ENCODE measurements around the gene ZBTB32.
"Not testable (repeated sequence)": the region's sequence is repeated elsewhere in the genome, so short reads cannot be mapped to it uniquely, and the experiment has no call there.

Gene ZBTB32

DNA sequence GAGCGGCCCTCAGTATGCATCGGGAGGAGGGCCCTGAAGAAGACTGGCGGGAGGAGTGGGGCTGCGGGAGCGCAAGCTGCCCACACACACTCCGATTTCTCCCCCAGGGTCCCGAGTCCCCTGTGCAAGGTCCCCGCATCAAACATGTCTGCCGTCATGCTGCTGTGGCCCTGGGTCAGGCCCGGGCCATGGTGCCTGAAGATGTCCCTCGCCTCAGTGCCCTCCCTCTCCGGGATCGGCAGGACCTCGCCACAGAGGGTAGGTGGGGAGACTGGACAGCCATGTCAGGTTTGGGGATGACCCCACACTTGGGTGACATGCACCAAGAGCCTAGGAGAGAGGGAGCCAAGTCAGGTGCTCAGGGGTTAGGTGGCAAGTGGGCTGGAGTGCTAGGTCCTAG is 18.1 kb downstream of the ZBTB32 start:
- no peak for DNase-seq

DNA sequence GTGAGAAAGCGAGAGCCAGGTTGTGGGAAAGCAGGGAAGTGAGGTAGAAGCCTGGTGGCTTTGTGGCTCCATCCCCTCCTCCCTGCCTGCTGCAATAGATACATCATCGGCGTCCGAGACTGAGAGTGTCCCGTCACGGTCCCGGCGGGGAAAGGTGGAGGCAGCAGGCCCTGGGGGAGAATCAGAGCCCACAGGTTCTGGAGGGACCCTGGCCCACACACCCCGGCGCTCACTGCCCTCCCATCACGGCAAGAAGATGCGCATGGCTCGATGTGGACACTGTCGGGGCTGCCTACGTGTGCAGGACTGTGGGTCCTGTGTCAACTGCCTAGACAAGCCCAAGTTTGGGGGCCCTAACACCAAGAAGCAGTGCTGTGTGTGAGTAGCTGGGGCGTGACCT is 18.5 kb downstream of the ZBTB32 start:
- DNase-seq = no peak

DNA sequence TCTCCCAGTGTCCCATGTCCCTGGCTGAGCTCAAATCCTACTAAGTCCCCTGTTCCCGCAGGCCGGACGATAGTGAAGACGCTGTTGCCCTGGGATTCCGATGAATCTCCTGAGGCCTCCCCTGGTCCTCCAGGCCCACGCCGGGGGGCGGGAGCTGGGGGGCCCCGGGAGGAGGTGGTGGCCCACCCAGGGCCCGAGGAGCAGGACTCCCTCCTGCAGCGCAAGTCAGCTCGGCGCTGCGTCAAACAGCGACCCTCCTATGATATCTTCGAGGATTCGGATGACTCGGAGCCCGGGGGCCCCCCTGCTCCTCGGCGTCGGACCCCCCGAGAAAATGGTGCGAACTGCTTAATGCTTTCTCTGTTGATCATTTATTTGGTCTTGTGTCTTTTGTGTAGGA is 19.3 kb downstream of the ZBTB32 start:
- no peak for DNase-seq

DNA sequence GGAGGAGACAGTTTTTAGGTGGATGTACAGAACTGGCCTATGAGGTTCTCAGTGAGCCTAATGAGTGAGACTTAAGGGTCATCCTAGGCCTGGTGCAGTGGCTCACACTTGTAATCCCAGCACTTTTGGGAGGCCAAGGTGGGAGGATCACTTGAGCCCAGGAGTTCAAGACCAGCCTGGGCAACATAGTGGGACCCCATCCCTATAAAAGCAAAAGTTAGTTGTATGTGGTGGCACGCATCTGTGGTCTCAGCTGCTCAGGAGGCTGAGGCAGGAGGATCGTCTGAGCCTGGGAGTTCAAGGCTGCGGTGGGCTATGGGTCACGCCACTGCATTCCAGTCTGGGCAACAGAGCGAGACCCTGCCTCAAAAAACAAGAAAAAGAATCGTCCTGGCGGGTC is 19.8 kb downstream of the ZBTB32 start:
- DNase-seq = not testable (repeated sequence)

DNA sequence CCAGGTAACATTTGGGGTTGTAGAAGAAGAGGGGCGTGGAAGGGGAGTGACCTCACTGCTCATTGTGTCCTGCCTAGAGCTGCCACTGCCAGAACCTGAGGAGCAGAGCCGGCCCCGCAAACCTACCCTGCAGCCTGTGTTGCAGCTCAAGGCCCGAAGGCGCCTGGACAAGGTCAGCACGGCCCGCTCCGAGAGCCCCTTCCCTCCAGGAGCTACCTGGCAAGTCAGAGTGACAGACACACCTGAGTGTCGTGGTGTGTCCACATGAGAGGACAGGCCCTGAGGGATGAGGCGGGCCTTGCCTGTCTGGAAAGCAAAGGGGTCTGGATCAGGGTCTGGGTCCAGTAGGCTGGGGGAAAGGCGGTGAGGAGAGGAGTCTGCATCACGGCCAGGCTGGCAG is 20.2 kb downstream of the ZBTB32 start:
- no peak for DNase-seq

DNA sequence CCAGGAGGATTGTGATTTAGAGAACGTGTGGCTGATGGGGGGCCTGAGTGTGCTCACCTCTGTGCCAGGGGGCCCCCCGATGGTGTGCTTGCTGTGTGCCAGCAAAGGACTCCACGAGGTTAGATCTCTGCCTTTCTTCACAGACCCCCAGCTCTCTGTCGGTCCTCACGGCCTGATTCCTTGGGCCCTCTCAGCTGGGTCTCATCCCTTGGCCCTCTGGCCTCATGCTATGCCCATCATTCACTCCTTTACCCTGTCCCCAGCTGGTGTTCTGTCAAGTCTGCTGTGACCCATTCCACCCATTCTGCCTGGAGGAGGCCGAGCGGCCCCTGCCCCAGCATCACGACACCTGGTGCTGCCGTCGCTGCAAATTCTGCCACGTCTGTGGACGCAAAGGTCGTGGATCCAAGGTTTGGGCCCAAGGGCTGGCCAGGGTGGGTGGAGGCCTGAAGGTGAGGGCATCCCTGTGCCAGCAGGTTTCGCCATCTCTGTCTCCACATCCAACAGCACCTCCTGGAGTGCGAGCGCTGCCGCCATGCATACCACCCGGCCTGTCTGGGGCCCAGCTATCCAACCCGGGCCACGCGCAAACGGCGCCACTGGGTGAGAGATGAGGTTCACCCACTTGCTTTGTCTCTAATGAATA is 21.0 kb downstream of the ZBTB32 start:
- DNase-seq = no peak

DNA sequence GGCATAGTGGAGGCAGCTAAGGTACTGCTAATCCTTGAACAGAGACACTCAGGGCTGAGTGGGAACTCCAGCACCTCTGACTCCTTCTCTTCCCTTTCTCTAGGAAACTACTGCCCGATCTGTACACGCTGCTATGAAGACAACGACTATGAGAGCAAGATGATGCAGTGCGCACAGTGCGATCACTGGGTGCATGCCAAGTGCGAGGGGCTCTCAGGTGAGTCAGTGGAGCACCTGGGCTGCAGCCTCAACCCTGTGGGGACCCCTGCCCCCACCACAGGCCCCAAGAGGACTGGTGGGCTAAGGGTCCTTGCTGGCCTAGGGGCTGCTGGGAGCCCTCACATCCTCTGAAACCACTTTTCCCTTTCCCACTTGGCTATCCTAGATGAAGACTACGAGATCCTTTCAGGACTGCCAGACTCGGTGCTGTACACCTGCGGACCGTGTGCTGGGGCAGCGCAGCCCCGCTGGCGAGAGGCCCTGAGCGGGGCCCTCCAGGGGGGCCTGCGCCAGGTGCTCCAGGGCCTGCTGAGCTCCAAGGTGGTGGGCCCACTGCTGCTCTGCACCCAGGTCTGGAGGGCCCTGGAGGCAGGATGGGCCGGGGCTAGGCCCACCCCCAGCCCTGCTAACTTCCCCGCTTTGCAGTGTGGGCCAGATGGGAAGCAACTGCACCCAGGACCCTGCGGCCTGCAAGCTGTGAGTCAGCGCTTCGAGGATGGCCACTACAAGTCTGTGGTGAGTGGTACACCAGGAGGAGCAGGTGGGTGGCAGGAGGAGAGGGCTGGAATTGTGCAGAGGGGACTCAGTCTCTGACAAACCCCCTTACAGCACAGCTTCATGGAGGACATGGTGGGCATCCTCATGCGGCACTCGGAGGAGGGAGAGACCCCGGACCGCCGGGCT is 22.9 kb downstream of the ZBTB32 start:
- DNase-seq = no peak

DNA sequence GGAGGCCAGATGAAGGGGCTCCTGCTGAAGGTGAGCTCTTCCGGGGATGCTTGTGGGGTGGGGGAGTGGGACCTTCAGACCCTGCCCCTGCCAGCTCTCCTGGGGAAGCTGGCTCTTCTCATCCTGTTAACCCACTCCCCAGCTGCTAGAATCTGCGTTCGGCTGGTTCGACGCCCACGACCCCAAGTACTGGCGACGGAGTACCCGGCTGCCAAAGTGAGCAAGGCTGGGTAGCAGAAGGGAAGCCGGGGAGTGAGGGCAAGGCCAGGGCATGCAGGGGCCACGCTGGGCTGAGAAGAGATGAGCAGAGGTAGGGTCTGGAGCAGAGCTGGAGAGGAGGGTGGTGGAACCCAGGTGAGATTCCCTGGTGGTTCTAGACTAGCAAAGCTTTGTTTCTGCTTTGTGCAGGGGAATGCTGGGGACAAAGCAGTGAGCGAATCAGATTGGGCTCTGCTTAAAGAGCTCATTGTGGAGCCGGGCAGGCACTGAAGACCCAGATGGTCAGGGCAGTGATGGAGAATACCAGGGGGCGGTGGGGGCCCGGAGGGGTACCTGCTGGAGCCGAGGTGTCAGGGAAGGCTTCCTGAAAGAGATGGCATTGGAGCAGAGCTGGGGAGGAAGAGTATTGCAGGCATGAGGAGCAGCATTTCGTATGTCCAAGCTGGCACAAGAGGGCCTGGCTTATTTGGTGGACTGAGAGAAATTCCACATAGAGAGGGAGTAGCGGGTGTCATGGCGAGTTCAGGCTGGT is 23.8 kb downstream of the ZBTB32 start:
- DNase-seq = no peak

DNA sequence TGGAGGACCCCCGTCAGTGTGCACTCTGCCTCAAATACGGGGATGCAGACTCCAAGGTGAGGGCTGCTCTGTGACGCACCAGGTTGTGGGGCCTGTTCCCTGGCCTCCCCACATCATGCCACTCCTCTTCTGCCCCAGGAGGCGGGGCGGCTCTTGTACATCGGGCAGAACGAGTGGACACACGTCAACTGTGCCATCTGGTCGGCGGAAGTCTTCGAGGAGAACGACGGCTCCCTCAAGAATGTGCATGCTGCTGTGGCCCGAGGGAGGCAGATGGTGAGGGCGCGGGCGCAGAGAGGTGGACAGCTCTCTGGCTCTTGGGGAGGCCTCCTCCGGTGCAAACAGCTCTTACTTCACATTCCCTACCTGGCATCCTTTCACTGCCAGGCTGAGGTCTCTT is 24.7 kb downstream of the ZBTB32 start:
- DNase-seq = no peak

DNA sequence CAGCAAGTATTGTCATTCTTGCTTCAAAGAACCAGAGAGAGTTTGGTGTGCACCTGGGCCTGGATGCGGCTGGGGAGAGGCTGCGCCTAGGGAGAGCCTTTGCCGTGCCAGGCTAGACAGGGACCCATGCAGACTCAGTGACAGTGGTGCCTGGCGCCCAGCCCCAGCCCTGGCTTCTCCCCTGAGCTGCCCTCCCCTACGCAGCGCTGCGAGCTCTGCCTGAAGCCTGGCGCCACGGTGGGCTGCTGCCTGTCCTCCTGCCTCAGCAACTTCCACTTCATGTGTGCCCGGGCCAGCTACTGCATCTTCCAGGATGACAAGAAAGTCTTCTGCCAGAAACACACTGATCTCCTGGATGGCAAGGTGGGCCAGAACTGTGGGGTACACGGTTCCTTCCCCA is 25.4 kb downstream of the ZBTB32 start:
- DNase-seq = no peak

DNA sequence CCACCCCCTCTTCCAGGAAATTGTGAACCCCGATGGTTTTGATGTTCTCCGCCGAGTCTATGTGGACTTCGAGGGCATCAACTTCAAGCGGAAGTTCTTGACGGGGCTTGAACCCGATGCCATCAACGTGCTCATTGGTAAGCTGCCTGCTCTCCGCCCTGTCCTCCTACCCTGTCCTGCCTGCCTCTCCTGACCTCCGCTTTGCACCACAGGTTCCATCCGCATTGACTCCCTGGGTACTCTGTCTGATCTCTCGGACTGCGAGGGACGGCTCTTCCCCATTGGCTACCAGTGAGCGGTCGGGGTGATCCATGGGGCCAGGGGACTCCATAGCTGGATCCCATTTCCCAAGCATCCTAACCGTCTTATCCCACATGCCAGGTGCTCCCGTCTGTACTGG is 26.0 kb downstream of the ZBTB32 start:
- DNase-seq = no peak

DNA sequence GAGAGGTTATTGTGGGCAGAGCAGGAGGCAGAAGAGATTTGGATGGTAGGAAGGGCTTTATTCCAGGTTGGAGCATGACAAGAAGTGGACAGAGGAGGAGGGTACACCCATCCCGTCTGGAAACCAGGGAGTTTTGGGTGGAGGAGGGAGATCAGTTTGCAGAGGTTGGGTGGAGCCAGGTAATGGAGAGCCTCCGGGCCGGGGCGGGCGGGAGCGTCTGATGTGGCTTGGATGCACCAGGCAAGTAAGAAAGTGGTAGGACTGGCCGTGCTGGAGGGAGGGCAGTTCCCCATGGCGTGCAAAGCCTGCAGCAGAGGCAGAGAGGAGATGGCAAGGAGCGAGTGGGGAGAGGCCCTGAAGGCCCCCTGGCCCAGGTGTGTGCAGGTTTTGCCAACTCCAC is 27.0 kb downstream of the ZBTB32 start:
- no peak for DNase-seq

DNA sequence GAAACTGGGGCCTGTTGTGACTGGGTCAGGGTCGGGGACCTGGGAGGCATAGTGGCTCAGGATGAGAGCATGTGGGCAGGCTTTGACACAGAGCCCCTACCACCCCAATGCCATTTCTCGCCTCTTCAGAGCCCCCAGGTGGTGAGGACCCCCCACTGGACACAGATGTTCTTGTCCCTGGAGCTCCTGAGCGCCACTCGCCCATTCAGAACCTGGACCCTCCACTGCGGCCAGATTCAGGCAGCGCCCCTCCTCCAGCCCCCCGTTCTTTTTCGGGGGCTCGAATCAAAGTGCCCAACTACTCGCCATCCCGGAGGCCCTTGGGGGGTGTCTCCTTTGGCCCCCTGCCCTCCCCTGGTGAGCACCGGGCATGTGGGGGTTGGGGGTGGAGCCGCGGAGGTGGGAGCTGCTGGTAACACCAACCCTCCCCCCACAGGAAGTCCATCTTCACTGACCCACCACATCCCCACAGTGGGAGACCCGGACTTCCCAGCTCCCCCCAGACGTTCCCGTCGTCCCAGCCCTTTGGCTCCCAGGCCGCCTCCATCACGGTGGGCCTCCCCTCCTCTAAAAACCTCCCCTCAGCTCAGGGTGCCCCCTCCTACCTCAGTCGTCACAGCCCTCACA is 27.5 kb downstream of the ZBTB32 start:
- no peak for DNase-seq

DNA sequence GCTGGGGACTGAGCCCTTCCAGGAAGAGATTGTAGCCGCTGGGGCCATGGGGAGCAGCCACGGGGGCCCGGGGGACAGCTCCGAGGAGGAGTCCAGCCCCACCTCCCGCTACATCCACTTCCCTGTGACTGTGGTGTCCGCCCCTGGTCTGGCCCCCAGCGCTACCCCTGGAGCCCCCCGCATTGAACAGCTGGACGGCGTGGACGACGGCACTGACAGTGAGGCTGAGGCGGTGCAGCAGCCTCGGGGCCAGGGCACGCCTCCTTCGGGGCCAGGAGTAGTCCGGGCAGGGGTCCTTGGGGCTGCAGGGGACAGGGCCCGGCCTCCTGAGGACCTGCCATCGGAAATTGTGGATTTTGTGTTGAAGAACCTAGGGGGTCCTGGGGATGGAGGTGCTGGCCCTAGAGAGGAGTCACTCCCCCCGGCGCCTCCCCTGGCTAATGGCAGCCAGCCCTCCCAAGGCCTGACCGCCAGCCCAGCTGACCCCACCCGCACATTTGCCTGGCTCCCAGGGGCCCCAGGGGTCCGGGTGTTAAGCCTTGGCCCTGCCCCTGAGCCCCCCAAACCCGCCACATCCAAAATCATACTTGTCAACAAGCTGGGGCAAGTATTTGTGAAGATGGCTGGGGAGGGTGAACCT is 28.3 kb downstream of the ZBTB32 start:
- no peak for DNase-seq

DNA sequence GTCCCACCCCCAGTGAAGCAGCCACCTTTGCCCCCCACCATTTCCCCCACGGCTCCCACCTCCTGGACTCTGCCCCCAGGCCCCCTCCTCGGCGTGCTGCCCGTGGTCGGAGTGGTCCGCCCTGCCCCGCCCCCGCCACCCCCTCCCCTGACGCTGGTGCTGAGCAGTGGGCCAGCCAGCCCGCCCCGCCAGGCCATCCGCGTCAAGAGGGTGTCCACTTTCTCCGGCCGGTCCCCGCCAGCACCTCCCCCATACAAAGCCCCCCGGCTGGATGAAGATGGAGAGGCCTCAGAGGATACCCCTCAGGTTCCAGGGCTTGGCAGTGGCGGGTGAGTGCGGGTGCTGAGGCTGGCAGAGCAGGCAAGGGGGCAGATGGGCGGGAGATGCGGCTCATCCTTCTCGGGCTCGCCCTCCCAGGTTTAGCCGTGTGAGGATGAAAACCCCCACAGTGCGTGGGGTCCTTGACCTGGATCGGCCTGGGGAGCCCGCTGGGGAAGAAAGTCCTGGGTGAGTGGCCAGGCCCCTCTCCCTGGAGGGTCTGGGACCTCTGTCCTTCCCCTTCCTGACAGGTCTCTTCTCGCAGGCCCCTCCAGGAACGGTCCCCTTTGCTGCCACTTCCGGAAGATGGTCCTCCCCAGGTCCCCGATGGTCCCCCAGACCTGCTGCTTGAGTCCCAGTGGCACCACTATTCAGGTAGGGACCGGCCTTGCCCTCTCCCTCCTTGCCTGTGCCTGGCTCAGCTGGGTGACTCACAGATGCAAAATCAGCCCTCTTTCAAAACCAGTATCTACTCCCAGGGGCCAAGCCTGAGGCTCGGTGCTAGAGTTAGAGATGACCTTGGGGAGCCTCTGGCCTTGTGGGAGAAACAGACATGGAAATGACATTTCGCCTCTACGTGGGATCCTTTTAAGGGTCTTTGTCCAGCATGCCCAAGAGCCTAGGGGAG is 29.1 kb downstream of the ZBTB32 start:
- DNase-seq = no peak

DNA sequence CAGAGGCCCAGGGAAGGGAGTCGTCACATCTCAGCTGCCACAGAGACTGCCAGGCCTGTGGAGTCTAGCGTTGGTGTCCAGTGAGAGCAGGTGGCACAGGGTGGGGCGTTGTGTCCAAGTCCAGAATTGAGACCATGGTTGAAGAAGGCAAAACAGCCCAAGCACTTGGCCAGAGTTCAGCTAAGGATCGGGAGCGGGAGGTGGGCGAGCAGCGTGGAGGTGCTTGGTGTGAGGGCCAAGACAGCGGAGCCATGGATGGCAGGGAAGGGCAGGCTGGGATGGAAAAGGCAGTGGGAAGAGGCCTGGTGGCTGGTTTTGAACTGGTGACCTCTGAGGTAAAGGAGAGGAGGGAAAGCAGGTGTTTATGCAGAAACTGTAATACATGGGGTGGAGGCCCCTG is 29.9 kb downstream of the ZBTB32 start:
- DNase-seq = no peak

DNA sequence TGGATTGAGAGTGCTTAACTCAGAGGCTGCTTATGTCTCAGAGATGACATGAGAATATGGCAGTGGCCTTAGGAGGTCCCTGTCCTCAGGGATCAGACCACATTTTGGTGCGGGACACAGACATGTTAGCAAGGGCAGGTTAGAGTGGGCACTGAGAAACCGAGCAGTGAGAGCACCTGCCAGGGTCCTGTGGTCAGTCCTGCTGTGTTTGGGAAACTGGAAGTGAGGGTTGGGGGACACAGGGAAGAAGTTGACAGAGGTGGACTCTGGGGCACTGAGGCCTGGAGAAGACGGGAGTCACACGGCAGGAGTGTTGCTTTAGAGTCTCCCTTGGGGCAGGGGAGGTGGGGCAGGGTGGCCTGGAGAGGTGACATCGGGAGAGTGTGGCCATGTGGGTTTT is 30.5 kb downstream of the ZBTB32 start:
- DNase-seq = no peak

DNA sequence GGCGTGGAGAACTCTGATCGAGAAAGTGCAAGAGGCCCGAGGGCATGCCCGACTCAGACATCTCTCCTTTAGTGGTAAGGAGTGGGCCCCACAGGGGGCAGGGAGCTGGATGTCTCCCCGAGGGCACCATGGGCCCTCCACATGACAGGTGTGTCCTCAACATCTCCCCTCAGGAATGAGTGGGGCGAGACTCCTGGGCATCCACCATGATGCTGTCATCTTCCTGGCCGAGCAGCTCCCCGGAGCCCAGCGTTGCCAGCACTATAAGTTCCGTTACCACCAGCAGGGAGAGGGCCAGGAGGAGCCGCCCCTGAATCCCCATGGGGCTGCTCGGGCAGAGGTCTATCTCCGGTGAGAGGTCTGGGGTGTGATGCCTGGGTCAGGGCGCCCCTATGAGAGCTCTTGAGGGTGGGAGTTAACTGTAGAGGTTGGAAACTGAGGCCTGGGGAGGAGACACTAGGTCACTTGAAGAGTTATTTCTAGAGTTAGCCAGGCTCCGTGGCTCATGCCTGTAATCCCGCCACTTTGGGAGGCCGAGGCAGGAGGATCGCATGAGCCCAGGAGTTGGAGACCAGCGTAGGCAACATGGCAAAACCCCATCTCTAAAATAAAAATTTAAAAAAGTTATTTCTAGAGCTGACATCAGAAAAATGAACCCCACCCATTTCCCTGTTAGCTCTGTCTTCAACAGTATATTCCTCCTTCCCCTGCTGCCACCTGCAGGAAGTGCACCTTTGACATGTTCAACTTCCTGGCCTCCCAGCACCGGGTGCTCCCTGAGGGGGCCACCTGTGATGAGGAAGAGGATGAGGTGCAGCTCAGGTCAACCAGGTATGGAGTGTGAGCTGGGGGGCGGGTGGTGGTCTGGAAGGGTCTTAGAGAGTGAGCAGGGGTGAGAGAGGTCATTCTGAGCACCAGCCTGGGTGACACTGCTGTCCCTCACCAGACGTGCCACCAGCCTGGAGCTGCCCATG is 32.8 kb downstream of the ZBTB32 start:
- peak; percentile 49 for DNase-seq

DNA sequence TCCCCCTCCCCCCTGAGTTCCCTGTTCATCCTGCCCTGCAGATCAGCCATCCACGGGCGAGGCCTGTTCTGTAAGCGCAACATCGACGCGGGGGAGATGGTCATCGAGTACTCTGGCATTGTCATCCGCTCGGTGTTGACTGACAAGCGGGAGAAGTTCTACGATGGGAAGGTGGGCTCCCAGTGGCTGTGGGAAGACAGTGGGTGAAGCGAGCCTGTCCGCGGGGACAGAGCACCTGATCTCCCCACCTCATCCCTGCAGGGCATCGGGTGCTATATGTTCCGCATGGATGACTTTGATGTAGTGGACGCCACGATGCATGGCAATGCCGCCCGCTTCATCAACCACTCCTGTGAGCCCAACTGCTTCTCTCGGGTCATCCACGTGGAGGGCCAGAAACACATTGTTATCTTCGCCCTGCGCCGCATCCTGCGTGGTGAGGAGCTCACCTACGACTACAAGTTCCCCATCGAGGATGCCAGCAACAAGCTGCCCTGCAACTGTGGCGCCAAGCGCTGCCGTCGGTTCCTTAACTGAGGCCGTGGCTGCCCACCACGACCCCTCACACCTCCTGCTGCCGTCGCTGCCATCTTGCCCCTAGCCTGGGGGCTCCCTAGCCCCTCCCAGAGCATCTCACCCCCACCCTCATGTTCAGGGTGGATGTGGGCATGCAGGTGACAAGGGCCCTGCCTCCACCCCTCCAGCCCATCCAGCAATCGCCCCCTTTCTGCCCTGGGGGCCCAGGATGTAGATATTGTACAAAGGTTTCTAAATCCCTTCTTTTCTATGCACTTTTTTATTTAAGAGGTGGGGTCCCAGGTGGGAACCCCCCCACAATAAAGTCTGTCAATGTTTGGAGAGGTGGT is 33.9 kb downstream of the ZBTB32 start:
- no peak for DNase-seq

DNA sequence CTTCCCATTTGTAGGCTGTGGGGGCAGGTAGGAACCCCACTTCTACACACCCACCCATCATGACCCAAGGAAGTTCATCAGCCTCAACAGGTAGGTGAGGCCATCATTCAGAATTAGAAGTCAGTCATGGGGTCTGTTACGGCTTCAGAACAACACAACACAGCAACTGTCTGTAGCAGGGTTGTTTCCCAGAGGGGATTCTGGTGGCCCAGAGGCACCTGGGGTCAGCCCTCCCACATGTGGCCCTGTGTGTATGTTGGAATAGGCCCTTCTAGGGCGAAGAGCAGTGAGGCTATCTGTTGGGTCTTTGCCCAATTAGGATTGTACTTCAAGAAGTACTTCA is 34.5 kb downstream of the ZBTB32 start:
- no peak for DNase-seq
